GM19351 (cell line): Measurements from ENCODE around the gene KLF9.

Experiments used
- ATAC-seq: cut with Tn5 transposase; IDR thresholded peaks from one replicate; pipeline ENCODE4 v1.9.1; 2021; ENCODE audit warnings: mild to moderate bottlenecking, moderate library complexity; ENCODE audit not compliant: unreplicated experiment

Gene KLF9

GRCh38 chr9:70367305-70367930, 47.0 kb downstream of the KLF9 start:
- ATAC-seq = no peak

GRCh38 chr9:70363760-70364159, 50.7 kb downstream of the KLF9 start:
- ATAC-seq = no peak

DNA sequence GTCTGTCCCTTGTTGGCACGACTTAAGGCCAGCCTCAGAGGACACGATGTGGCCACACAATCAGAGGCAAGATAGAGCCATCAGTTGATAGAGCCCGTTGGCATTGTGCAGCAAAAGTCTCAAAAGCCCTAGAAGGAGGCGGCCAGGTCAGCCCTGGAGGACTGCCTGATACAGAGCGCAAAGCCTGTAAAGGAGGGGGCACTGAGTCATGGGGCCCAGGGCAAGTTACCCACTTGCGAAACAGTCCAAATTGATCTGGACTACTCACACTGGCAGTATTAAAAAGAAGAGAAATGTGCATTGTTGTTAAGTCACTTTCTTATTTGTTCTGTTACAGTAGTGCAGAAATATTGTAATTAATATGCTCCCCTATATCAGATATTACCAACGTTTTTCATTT, 51.5 kb downstream of the KLF9 start:
- no peak for ATAC-seq

GRCh38 chr9:70355801-70356200, 58.7 kb downstream of the KLF9 start:
- no peak for ATAC-seq

- no peak for ATAC-seq
These were observed 61.7 kb downstream of the KLF9 start for GRCh38 chr9:70352802-70353201.

DNA sequence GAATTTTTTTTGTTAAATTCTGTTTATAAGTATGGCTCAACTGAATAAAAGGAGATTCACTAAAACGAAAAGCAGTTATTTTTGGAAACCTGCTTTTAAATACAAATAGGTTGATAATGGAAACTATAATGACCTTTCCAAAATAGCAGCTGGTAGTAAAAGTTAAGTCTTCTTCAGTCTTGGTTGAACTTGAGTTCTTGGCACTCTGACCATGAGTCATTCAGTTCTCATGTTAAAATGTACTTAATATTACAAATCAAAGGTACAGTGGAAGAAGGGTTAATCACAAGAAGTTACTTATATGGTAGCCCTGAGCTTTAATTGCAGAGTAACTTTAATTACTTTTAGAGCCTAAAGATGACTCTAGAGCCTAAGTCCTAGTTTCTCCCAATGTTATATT, 62.1 kb downstream of the KLF9 start:
- ATAC-seq = no peak

DNA sequence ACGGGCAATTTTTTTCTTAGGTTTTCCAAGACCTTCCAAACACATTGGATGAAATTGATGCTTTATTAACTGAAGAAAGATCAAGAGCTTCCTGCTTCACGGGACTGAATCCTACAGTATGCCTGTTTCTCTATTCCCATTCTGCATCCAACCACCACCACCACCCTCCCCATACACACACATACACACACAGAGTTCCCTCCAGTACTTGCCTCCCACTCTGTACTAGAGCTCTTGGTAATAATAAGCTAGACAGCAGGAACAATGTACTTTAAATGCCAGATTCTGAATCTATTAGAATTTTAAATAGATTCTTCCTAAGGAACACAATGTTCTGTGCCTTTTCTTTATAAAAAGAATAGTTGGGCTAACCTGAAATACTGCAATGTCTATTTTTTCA, 67.4 kb downstream of the KLF9 start:
- no peak for ATAC-seq

DNA sequence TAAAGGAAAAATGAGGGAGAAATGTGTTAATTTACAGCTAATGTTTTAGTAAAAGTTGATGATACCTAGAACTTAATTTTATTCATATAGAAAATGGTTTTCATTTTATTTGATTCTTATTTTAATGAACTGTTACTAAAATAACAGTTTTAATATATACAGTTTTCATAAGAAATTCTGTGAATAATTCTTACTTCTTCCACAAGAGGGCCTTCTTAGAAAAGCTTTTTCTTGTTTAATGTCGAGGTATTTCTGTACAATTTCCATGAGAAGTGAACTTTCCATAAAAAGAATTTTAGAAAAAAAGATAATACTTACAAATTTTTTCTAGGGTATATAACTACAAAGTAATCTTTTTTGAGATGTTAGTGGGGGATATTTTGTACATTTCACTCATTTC, 73.9 kb downstream of the KLF9 start:
- no peak for ATAC-seq
